Breast epithelium (tissue), 4 donors: ENCODE data around the gene MADCAM1. TPM values are rescaled to one million over a fixed set of nuclear protein-coding genes. Genes with fewer than 3 reads are reported as not detected.

Experiments used
- DNase-seq, 2 donors: peaks; one replicate each; pipeline ENCODE4 v3.0.0-alpha.2; 2019; ENCODE audit warnings: low spot score in 2 of 2
- H3K27ac ChIP-seq, 2 donors: fragments of 200-600 bp; sonication (generic) in 1 of 2; one replicate each; pipeline ENCODE4 v1.5.1; 2016 to 2019; ENCODE audit warnings: mild to moderate bottlenecking in 1 of 2
- H3K27me3 ChIP-seq, 2 donors: fragments of 200-600 bp; sonication (generic) in 1 of 2; one replicate each; pipeline versions ENCODE4 v1.5.1 to v1.6.0; 2017 to 2019; ENCODE audit warnings: control low read depth in 1 of 2, mild to moderate bottlenecking in 1 of 2
- H3K36me3 ChIP-seq: fragments of 200-600 bp; one replicate; pipeline ENCODE4 v1.5.1; 2019
- H3K4me1 ChIP-seq, 2 donors: fragments of 200-600 bp; sonication (generic); one replicate each; pipeline ENCODE4 v1.5.1; 2016 to 2019; ENCODE audit warnings: control low read depth in 1 of 2
- H3K4me3 ChIP-seq, 3 donors: fragments of 200-600 bp; sonication (generic); 1 replicate in 2 of 3; 2 replicates in 1 of 3; pipeline ENCODE4 v1.5.1; 2016 to 2019; ENCODE audit warnings: mild to moderate bottlenecking in 3 of 3, moderate library complexity in 2 of 3
- H3K9me3 ChIP-seq, 2 donors: fragments of 200-600 bp; sonication (generic) in 1 of 2; one replicate each; pipeline ENCODE4 v1.5.1; 2016 to 2019; ENCODE audit warnings: control low read depth in 1 of 2
- POLR2A ChIP-seq: fragments of 450-650 bp; IDR thresholded peaks from one replicate; pipeline ENCODE4 v1.6.1; 2016; ENCODE audit warnings: antibody characterized with exemption, mild to moderate bottlenecking, moderate library complexity
- POLR2AphosphoS5 ChIP-seq, 3 donors: sonication (generic); formaldehyde crosslinking; IDR thresholded peaks; one replicate each; pipeline ENCODE4 v1.6.1; 2017; ENCODE audit warnings: antibody characterized with exemption in 3 of 3
- intact Hi-C: fragments of 100-400 bp; cut with DNase I; formaldehyde crosslinking; loops from one replicate; pipeline ENCODE4 v1.15.1; 2023; ENCODE audit warnings: low total_unique reads
- total RNA-seq, 3 donors: library from RNA; depleted of rRNA; stranded (reverse); fragments of >200 nt; gene quantifications; one replicate each; pipeline ENCODE4 v1.1.0, GENCODE V29; 2016
- TF ChIP-seq, protein P1 (sequence below), 3 donors: fragments of 450-650 bp; IDR thresholded peaks; one replicate each; pipeline ENCODE4 v1.5.1; 2016 to 2017; ENCODE audit warnings: antibody characterized with exemption in 3 of 3, mild to moderate bottlenecking in 3 of 3, moderate library complexity in 3 of 3

Gene MADCAM1
- total RNA-seq, 3 donors from 2014 or later, result 0.66 TPM; not detected in 2

DNA sequence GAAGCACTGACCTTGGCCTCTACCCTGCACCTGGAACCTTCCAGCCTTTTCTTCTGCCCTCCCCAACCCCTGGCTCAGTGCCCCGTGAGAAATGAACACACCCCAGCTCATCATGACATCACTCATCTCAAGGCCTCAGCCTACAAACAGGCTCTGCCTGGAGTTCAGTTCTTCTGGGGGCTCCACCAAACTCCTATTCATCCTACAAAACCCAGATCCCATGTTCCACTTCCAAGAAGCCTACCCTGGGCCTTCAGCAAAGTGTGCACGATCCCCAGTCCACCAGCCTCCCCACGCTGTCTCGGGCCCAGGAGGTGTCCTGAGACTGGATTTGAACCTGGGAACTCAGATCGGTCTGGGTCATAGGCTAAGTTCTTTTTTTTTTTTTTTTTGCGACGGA, 26.5 kb upstream of the MADCAM1 start:
- no peak for DNase-seq
- TF ChIP-seq POLR2A, result no peak
- TF ChIP-seq, protein P1, sequence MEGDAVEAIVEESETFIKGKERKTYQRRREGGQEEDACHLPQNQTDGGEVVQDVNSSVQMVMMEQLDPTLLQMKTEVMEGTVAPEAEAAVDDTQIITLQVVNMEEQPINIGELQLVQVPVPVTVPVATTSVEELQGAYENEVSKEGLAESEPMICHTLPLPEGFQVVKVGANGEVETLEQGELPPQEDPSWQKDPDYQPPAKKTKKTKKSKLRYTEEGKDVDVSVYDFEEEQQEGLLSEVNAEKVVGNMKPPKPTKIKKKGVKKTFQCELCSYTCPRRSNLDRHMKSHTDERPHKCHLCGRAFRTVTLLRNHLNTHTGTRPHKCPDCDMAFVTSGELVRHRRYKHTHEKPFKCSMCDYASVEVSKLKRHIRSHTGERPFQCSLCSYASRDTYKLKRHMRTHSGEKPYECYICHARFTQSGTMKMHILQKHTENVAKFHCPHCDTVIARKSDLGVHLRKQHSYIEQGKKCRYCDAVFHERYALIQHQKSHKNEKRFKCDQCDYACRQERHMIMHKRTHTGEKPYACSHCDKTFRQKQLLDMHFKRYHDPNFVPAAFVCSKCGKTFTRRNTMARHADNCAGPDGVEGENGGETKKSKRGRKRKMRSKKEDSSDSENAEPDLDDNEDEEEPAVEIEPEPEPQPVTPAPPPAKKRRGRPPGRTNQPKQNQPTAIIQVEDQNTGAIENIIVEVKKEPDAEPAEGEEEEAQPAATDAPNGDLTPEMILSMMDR (IDR thresholded peaks at IDR 0.05), result no peak
- no peak for TF ChIP-seq POLR2AphosphoS5 (IDR thresholded peaks at IDR 0.05)
- Histone ChIP-seq H3K27me3 (peaks cover 0 to 9% of the 10 kb centered on the region in 2 donors), H3K4me3 (no peak overlapping the region), H3K36me3 (no peaks in the 10 kb centered on the region), H3K9me3 (no peaks in the 10 kb centered on the region), H3K4me1 (no peaks in the 10 kb centered on the region), H3K27ac (no peak overlapping the region)
- intact Hi-C loops, result no loop called here

- no peaks in the 10 kb centered on the region for H3K36me3 ChIP-seq
- H3K4me1 ChIP-seq, result no peaks in the 10 kb centered on the region
- peaks cover 0 to 11% of the 10 kb centered on the region in 2 donors for H3K27me3 ChIP-seq
- H3K4me3 ChIP-seq, result no peak overlapping the region
- no peak overlapping the region for H3K27ac ChIP-seq
- intact Hi-C loops, result no loop called here
- TF ChIP-seq POLR2A, result no peak
- TF ChIP-seq, protein P1 (IDR thresholded peaks at IDR 0.05), result no peak
- no peak for TF ChIP-seq POLR2AphosphoS5 (IDR thresholded peaks at IDR 0.05)
- no peaks in the 10 kb centered on the region for H3K9me3 ChIP-seq
- DNase-seq, result no peak
These were observed 25.6 kb upstream of the MADCAM1 start for GRCh38 chr19:470701-471100.

DNA sequence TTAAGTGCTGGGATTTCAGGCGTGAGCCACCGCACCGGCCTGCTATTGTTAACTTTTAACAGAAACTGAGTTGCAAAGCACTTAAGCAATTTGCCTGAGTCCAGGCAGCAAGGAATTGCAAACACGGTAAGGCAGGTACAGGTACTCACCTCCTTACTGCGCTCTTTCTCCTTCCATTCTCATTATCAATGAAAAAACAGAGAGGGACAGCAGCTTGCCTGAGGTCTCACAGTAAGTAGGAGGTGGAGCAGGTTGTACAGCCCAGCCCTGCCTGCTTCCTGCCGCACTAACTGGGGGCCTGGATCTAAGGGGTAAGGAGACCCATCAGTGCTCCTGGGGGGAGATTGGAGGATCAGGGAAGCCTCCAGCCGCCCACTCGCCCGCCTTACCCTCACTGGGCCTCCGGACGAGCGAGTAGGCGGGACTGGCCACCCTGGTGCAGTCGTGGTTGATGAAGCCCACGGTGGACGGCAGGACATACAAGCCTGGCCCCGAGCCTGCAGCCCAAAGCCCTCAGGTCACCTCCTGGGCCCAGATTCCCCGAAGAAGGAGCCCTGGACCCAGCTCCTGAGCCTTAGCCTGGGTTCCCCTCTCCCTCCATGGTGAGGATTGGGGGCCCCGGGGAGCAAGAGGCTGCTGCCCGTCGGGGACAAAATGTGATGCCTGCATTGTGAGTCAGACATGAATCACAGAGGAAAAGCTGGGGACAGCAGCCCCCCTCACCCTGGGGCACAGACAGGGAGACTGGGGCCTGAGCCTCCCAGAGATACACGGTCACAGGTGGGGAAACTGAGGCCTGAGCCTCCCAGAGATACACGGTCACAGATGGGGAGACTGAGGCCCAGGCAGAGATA, 24.1 kb upstream of the MADCAM1 start:
- no peaks in the 10 kb centered on the region for H3K9me3 ChIP-seq
- peaks cover 0 to 11% of the 10 kb centered on the region in 2 donors for H3K27me3 ChIP-seq
- H3K36me3 ChIP-seq, result no peaks in the 10 kb centered on the region
- no peak overlapping the region for H3K27ac ChIP-seq
- H3K4me3 ChIP-seq, result no peak overlapping the region
- no peaks in the 10 kb centered on the region for H3K4me1 ChIP-seq
- no peak for DNase-seq
- TF ChIP-seq POLR2A, result no peak
- TF ChIP-seq, protein P1 (IDR thresholded peaks at IDR 0.05), result no peak
- no peak for TF ChIP-seq POLR2AphosphoS5 (IDR thresholded peaks at IDR 0.05)
- intact Hi-C loops, result no loop called here

DNA sequence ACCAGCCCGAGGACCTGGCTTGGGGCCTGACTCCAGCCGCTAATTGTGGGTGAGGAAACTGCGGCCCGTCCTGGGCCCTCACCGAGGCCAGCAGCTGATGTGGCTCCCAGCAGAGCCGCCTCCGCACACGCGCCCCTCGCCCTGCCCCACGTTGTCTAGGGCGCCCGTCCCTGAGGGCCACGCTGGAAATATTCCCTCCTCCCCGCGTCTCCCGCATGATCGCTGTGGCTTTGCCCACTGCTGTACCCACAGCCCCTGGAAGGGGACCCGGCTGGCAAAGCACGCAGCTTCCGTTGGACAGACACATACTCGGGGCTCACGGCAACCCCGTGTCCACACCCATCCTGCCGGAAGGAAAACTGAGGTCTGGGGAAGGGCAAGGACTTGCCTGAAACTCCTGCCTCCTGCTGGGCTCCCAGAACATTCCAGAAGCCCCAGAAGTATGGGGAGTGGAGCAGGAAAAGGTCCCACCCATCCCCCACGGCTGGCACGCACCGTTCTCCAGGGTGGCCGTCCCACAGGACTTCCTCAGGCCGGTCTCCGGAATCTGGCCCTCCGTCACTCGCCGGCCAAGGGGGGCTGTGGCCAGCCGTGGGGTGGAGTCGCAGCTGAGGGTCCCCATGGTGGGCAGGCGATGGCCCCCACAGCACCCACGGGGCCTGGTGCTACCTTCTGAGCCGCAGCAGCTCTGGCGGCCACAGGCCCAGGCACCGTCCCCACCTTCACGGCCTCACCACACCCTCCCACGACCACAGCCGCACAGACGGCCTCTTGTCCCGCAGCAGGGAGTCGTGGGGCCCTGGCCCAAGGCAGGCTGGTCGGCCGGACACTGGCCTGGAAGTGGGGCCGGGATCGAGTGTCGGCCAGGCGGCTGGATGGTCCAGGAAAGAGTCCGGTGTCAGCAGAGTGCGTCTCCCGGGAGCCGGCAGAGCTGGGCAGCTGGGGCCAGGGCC, 21.9 kb upstream of the MADCAM1 start:
- Histone ChIP-seq H3K27me3 (peaks cover 0 to 15% of the 10 kb centered on the region in 2 donors), H3K36me3 (no peaks in the 10 kb centered on the region), H3K4me1 (no peaks in the 10 kb centered on the region), H3K27ac (peak overlapping the region in 1 of 2 donors; percentile 55), H3K9me3 (no peaks in the 10 kb centered on the region), H3K4me3 (peak overlapping the region in 1 of 3 donors; percentile 28)
- TF ChIP-seq, protein P1 (IDR thresholded peaks at IDR 0.05), result no peak
- TF ChIP-seq POLR2A (no peak), POLR2AphosphoS5 (IDR thresholded peaks at IDR 0.05) (no peak)
- DNase-seq, result no peak
- intact Hi-C loops, result no loop called here
